ENCODE data around the gene MUL1.
"Not testable (repeated sequence)": the region's sequence is repeated elsewhere in the genome, so short reads cannot be mapped to it uniquely, and the experiment has no call there.

MUL1 gene

DNA sequence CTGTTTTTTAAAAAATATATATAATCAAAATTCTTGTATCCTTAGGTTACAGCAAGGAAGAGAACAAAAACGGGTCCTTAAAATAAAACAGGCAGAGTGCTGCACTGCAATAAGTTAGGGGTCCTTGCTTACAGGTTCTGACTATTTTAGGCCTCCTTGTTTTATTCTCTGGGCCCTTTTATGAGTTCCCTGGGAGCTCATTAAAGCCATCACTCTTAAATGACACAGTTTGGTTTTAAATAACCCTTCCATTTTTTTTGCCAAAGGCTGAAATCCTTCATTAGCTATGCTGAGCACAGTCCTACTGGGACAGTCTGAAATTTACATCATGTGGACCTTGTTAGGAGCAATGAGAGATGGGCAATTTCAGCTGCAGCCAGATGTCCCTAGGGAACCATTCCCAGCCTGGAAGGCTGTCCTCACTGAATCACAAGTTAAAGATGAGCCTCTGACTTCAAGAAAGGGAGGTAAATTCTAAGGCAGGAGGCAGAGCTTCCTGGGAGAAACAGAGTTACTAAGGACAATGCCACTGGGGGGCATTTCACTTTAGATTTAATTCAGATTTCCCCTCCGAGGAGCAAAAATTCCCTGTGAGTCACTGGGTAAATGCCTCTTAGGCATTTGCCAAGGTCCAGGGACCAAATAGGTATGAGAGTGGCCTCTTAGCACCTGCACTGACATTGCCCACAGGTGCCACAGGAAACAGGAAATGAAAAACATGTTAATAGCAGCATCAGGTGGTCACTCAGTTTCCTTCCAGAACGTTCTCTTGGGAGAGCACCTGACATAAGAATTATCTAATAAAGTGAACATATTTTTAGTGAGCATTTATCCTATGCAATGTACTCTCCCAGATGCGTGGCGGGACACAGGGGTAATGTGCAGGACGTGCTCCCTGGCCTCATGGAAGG lies 3.8 kb upstream of the MUL1 start:
- DNase-seq: no peak

DNA sequence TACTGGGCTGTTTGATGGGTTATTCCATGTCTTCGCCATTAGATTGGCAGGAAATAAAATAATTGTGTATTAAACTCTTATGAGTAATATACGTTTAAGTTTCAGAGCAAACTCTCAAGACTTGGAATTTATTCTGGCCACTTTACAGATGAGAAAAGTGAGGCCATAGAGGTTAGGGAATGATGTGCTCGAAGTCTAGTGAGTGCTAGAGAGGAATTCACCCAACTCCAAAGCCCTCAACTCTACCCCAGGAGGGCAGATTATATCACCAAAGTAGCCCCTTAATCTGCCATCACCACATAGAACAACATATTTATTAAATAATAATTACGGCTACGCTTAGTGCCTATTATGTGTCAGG lies 440 bp upstream of the MUL1 start:
- no peak for DNase-seq

DNA sequence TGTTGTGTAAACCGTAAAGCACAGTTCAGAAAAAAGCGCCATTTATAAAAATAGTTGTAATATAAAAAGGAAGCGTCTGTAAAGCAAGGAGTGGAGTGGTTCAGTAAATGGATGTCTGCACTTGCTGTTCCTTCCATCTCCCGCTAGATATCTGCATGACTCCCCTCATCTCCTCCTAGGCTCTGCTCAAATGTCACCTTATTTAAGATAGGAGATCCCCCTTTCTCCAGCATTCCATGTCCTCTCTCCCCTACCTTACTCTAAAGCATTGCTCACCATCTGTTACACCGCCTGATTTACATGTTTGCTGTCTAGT lies 745 bp downstream of the MUL1 start:
- no peak for DNase-seq

DNA sequence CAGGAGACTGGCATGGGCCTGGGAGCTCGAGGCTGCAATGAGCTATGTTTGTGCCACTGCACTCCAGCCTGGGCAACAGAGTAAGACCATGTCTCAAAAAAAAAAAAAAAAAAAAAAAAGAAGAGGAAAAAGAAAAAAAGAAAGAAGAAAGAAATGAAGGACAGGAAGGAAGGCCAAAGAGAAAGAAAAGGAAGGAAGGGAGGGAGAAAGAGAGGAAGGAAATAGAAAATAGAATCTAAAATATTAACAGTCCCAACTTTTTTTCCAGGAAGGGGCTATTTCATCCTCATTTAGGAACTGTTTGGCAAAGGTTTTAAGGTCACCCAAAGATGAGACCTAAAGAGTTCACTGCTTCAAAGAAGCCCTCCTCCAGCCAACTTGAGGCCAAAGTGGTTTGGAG lies 2.5 kb downstream of the MUL1 start:
- no peak for DNase-seq

DNA sequence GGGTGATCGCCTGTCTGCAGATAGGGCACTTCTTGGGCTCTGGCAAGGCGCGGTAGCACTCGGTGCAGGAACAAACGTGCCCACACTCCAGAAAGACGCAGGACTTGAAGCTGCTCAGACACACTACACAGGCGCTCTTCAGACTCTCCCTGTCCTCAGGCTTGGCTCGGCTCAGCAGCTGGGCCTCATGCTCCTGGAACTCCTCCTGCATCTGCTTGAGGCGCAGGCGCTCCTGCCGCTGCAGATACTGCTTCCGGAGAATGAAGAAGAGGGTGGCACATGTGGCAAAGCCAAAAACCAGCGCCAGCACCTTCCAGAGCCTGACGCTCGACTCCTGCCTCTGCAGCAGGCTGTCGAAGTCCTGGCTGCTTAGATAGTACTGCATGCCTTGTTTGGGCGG lies 7.2 kb downstream of the MUL1 start:
- DNase-seq: no peak

DNA sequence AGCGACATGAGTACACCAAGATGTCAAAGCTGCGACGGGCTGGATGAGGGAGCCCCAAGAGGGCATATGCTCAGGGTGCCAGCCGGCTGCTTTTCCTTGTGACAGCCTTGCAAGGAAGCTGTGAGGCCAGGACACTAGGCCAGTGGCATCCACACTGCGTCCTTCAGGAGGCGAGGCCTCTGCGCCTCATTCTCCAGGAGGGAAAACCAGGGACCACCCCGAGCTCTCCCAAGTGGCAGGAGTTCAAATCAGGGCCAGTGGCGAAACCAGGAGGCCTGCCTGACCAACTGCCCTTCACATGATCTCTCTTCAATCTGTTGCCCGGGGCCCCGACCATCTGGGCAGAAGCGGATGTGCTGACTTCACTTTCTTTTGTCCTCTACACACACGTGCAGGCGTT lies 8.2 kb downstream of the MUL1 start:
- no peak for DNase-seq

DNA sequence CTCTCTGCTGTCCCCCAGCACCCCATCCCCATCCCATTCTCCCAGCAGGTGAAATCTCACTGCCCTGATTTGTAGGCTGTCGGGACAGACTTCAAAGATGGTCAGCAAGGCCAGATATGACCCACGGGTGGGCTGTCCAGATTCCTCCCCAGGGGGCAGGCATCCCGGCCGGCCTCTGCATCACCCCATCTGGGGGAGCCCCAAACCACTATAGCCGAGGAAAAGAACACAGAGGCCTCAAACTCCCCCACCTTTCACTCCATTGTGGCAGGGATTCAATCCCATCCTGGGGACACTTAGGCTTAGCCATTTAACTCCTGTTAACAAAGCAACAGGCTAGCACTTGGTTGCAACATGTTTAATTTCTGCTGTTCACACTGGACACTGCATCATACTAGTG lies 8.8 kb downstream of the MUL1 start:
- DNase-seq: no peak

DNA sequence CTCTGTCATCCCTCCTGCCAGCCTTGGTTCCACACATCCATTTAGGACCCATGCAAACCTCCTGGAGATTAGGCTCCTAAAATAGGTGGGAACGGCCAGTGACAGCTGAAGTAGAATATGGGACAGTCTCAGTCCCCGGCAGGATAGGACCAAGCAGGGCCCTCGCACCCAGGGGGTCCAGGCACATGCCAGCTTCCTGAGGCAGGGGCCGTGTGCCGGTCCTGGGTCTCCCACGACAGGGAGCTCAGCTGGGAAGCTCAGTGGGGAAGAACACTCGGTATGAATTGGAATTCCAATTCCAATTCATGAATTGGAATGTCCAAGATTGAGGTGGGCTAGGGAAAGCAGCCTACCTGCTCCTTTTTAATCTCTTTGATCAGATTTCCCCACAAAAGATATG lies 9.8 kb downstream of the MUL1 start:
- DNase-seq: no peak

DNA sequence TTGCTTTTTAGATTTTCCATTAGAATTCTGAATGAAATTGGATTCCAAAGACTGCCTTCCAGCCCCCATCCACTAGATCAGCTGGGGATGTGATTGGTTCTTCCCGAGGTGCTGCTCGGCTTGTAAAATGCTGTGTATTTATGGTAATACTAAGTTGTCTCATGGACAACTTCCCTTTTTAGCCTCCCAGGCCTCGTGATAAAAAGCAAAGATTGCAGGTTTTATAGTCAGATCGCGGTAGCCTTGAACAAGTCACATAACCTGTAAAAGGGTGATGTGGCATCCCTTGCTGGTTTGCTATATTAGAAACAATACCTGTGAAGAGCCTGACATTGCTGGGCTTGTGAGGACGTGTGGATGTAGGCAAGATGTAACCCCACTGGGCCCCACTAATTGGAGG lies 10.4 kb downstream of the MUL1 start:
- no peak for DNase-seq

DNA sequence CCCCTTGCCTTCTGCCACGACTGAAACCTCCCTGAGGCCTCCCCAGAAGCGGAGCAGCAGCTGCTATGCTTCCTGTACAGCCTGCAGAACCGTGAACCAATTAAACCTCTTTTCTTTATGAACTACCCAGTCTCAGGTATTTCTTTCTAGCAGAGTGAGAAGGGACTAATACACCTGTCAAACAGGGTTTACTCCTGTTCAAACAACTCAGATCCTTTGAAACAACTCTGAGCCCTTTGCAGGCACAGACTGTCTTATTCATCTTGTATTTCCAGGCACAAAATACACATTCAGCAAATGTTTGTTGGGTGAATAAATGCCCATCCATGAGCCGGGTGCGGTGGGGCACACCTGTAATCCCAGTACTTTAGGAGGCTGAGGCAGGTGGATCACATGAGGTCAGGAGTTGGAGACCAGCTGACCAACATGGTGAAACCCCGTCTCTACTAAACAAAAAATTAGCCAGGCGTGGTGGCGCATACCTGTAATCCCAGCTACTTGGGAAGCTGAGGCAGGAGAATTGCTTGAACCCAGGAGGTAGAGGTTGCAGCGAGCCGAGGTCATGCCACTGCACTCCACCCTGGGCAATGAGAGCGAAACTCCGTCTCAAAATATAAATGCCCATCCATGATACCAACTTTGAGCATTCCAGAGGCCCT lies 11.1 kb downstream of the MUL1 start:
- DNase-seq: not testable (repeated sequence)

DNA sequence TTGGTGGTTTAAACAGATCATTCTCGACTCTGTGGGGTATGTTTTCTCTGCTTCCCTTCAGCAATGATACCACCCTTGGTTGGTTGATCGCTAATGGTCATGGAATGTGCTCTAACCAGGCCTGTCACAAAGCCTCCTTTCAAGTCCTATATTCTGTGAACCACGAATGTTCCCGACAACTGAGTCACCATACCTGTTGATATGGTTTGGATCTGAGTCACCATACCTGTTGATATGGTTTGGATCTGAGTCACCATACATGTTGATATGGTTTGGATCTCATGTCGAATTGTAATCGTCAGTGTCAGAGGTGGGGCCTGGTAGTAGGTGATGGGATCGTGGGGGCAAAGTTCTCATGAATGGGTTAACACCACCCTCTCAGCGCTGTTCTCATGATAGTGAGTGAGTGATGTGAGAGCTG lies 11.7 kb downstream of the MUL1 start:
- DNase-seq: no peak

DNA sequence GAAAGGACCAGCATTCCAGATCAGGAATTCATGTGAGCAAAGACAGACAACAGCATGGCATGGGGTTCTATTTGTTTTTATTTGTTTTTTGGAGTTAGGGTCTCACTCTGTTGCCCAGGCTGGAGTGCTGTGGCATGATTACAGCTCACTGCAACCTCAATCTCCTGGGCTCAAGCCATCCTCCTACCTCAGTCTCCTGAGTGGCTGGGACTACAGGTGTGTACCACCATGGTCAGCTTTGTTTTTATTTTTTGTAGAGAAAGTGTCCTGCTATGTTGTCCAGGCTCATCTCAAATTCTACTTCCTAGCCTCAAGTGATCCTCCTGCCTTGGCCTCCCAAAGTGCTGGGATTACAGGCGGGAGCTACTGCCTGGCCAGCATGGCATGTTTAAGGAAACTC lies 12.3 kb downstream of the MUL1 start:
- no peak for DNase-seq

DNA sequence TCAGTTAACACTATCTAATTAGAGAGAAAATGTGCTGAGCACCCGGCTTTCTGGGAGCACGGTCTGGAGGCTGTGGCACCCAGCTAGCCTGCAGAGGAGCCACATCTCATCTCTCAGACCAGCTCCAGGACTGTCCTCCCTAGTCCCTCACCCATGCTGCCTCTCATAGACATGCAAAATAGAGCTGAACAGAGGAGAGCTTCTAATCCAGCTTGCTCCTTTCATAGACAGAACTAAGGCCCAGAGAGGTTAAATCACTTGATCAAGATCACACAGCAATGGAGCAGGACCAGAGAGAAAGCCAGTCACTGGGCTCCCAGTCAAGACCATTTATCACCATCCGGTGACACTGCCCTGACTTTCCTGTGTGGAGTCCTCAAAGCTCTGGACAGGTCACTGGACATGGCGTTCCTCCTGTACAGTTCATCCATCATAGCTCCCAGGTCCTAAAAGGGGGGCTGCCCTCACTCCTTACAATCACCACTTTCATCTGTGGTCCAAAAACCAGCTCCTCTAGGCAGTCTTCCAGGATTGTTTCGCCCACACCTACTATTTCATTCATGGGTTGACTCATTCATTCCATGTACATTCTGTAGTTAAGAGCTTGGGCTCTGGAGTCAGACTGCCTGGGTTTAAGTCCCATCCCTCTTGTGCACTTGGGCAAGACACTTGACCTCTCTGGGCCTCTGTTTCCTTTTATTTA lies 13.2 kb downstream of the MUL1 start:
- no peak for DNase-seq

DNA sequence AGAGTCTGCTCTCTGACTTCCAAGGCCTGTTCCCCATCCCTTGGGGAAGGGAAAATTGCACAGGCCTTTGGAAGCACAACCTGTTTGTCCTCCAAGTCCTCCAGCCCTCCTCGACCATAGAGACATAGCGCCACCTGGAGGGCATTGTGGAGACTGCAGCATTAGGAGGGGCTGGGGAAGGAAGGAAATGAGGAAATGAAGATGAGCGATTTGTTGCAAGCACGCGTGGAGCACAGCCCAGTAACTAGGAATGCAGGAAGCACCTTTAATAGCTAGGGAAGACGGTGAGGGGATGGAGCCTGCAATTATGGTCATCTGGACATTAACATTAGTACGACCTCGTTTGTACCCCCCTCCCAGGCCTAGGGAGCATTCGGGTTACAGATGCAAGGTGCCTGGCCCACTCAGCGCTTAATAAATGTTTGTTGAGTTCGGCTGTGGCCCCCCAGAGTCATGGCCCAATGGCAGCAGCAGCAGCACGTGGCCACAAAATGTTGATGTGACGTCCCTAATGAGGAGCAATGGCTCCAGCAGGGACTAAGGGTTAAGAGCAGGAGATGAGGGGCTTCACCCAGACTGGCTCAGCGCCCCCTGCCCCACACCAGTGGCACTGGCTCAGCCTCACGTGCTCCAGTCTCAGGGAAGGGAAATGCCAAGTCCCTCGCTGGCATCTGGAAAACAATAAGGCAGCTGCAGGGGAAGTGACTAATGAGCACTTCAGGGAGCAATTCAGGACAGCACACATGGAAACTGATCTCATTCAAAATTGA lies 13.9 kb downstream of the MUL1 start:
- DNase-seq: no peak

DNA sequence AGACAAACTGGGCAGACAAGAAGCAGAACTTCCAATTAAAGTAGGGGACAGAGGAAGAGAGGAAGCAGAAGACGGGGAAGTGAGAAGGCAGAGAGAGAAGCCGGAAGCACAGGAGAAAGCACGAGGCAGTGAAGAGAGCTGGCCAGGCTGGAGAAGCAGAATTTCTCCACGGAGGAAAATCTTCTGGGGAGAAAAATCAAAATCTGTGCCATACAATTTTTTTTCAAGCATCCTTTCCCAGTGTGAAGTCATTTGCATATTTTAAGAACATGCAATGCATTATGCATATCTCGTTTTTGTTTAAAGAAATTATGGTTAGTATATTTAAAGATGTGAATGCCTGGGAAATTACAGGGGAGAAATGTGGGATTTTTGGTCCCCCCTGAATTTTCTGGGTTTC lies 14.6 kb downstream of the MUL1 start:
- DNase-seq: no peak

DNA sequence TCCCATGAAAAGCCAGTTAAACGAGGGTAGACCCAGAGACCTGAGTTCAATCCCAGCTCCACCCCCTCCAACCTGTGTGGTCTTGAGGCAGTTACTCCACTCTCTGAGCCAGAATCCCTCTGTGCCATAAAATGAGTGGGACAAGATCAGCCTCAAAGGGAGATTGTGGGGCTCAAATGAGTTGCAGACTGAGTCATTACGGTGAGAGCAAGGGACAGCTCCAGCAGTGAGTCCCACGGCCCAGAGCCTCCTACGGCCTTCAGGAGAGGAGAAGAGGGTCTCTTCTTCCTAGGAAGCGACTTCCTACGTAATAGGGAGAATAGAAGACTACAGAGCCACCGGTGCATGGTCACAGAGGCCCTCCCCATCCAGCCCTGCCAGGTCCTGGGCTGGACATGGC lies 15.2 kb downstream of the MUL1 start:
- no peak for DNase-seq

DNA sequence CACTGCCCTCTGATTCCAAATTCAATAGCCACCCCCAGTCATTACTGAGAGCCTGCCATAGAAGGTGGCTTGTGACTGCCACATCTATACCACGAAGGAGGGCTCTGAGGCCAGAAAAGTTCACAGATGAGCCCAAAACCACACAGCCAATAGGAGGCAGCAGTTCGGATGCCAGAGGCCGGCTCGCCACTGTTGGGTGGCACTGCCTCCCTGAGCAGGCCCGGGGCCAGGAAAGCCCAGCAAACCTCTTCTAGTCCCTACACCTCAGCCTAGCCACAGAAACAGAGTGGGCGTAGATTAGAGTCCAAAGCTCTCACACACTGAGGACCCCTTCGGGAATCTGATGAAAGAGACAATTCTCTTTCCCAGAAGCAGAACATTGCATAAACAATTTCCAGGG lies 16.1 kb downstream of the MUL1 start:
- DNase-seq: no peak

DNA sequence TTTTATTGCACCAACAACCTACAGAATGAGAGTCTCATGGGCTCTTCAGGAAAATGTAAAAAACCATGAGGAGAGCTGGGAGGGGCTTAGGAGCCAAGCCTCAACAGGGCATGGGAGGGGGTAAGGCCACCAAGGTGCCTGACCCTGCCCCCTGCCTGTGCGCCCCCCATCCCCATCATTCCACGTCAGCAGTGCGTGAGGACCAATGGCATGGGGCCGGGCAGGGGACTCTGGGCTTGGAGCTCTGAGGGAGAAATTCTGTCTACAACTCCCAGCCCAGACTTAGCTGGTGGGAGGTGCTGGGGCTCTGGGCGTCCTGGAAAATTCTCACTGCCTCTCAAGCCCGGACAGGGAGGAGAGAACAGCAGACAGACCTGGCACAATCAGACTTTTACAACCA lies 16.8 kb downstream of the MUL1 start:
- no peak for DNase-seq

DNA sequence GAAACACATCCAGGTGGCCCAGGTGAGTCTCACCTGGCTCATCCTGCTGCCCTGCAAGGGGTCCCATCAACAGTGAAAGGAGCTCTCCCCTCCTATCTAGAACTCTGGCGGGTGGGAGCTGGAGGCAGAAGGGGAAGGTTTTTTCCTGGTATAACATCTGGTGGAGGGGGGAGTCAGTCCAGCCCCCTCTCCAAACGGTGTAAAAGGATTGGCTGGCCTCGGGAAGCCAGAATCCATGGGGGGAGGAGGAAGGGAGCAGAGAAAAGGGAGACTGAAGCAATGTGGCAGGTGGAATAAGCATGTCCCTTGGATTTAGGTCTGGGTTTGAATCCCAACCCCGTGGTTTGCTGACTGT lies 20.7 kb downstream of the MUL1 start:
- DNase-seq: no peak

DNA sequence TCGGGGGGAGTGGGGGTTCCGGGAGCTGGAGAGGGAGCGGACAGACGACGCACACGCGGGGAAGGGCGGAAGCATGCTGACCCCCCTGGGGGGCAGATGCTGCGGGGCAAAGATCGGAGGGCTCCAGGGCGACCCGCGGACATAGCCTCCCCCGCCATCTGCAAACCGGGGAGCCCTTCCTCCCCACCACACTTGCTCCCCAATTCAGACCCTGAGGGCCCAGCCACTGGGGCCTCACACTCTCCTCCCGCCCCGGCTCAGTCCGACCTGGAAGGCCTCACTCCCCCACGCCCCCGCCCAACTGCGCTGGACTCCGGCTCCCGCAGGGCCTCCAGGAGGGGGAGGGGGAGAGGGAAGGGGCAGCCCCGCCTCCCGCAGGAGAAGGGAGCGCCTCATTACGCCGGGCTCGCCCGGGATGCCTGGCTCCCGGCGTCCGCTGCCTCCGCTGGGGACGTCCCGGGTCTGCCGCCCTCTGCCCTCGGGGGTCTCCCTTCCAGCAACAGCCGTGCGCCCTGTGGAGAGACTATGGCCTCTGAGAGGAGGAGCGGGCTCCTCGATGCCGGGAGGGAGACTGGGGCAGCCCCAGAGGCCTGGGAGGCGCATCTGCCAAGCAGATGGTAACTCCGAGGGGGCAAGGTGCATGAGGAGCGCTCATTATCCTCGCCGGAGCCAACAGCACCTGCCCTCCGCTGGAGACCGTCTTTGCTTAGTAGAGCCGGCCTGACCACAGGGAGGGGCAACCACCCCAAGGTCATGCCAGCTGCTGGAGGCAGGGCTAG lies 21.3 kb downstream of the MUL1 start:
- no peak for DNase-seq

DNA sequence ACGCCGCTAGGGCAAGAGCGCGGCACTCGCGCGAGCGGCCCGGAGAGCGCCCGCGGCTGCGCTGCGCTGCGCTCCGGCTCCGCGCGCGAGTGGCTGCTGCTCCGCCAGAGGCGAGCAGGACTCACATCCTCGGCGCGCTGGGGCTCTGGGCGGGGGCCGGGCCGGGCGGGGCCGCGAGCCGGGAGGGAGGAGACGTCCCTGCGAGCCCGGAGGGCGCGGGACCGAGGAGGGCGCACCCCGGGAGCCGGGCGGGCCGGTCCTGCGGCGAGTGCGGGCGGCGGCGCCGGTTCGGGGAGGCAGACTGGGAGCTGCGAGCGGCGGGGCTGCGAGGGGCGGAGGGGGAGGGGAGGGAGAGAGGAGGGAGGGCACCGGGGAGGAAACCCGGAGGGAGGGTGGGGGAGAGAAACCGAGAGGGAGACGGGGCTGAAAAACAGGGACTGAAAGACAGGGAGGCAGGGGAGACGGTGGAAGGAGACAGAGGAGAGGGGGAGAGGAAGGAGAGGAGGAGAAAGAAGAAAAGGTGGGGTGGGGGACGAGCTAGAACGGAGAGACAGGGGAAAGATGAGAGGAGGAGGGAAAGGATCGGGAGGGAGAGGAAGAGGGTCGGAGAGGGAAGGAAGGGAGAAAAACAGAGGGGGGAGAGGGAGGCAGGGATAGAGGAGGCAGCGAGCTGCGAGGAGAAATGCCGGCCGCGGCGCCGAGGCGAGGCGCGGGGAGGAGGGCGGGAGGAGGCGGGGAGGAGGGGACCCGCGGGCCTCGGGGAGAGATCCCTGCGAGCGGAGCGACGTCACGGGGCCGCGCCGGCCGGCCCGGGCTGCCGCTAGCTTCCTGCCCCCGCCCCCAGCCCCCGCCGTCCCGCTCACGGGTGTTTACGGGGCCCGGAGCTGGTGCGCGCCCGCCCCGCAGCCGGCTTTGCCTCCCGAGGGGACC lies 22.2 kb downstream of the MUL1 start, which contains the start of gene CAMK2N1:
Gene CAMK2N1, minus strand, starts transcription at position 684 of the 930 bp plus-strand sequence. CDS start 831 bp downstream, outside the sequence.
- DNase-seq: no peak

Measured in SIG-M5 (cell line).